GM19240 (cell line): ENCODE data around the gene PTPRG.

Experiments
- DNase-seq: peaks from one replicate; pipeline ENCODE4 v3.0.0; 2011; ENCODE audit warnings: low spot score; ENCODE audit not compliant: insufficient read length

The PTPRG gene

DNA sequence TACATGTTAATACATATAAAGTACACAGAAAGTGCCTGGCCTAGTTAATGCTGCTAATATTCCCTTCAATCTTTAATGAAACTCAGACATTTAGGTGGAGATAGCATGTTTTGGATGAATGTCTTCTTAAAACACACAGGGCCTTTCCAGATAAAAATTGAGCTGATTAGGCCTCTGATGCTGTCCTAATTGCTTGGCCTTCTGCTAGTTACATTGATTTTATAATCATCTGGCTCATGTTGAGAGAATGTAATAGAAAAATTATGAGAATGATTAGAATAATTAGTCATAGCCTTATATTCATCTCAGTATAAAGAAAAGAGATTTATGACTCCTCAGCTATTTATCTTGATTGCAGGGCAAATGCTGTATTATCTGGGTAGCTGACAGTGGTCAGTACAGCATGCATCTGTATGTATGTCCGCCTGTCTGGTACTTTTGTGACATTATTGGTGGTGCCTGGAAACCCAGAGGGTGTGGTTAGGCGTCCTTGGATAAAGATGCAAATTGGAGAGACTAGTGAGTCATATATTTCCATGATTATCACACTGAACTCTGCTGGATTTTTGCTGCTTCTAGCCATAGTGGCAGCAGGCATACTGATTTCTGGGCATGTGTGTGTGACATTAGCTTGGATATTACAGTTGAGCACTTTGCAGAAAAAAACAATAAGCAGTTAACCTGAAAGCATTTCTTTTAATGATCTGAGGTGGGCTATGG, 691.2 kb downstream of the PTPRG start:
- DNase-seq: no peak

DNA sequence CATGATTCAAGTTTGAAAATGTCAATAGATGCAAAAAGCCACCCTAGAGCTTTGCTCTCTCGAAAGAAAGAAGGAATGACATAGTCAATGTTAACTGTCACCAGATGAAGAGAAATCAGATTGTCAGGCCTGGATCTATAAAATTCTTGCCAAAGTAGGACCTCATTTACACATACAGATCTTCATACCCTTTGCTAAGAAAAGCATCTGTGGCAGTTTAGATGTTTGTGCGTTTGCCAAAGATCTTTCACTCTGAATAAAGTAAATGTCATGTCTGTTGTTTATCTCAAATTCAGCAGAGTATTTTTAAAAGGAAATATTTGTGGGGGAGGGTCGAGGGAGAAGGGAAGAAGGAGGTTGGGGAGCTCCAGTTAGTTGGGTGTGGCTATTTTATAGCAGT, 692.6 kb downstream of the PTPRG start:
- DNase-seq: no peak

DNA sequence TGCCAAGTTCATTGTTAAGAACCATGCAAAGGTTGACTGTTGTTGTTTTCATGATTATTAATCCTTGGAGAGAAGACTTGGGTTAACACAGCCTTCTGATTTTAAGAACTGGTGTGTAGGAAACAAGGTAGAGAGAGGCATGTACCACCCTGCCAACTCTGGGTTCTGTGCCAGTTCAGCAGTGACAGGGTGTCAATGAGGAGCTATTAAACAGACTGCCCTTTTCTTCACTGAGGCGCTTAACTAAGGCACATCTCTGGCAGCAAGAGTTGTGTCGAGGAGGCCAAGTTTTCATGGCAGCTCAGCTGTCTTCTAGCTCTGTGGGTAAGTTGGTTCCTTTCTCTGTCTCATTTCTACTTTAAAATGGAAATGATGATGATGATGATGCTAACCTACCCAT, 694.4 kb downstream of the PTPRG start:
- no peak for DNase-seq

DNA sequence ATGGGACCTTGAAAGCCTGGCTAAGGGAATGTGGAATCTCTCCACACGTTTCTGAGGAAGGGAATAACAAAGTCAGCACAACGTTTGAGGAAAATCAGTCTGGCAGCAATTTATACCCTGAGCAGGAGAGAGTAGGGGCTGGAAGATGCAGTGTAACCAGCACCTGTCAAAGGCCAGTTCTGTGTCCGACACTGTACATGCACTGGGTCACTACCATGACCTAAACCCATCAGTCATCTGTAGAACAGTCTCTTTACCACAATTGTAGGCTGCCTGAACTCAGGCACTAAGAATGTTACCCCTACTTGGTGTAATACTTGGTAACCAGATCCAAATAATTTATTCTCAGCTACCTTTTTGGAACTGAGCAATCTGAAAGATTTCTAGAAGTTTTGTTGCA, 698.6 kb downstream of the PTPRG start:
- DNase-seq: no peak

DNA sequence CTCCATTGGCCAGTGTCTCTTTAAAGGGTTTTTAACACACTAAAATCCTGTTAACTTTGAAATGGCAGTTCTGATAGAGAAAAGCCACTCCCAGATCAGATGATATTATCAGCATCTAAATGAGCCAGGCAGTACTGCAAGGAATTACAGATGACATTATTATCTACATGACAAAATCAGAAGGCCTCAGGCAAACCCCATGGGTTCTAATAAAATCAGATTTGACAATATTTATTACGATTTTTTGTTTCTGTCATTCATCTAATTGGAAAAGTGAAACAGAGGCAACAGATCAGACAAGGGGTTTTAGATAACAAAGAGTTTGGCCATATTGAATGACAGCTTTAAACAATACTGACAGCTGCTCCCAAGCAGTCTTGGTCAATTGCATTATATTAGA, 699.3 kb downstream of the PTPRG start:
- DNase-seq: no peak

DNA sequence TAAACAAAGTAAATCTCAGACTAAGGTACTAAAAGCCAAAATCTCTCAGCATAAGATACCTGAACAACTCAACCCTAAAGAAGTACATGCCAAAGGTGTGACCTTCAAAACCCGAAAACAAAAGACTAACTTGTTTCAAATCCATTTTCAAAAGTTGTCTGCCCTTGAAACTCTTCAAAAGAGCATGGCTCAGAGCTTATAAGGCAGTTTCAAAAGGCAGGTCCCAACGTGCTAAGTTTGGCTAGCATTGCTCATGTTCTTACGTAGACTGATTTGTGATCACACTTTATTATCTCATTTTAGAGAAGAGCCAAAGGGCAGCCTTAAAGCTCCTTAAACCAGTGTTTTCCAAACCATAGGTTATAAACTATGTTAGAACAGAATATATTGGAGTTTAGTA, 699.8 kb downstream of the PTPRG start:
- no peak for DNase-seq

DNA sequence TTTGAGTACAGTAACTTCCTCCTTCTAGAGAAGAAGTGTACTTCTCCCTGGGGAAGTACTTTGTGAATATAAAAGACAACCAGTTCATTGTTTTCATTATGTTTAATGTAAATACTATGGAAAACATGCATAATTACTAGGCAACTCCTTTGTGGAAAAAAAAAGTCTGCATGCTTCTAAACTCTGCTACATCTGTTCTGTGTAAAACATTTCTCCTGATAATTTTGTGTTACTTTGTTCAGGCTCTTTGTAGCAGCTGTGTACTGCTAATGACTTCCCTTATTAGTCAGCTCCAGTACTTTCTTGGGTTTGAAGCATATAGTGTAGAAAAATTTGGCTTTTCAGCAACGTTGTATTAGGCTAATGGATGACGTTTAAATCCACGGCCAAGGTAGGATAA, 700.4 kb downstream of the PTPRG start:
- DNase-seq: no peak

DNA sequence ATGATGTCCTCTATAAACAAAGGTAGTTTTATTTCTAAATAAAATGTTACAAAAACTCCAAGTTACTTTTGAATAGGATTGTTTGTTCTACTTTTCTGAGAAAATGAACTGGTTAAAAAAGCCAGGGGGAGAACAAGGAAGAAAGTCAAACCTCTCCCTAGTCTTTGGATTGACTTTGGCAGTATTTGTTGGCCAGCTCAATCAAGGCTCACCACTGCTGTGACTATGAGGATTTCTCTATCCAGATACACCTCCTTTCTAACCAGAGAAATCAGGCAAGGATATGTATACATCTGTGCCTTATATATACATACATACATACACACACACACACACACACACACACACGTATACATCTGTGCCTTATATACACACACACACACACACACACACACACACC, 704.2 kb downstream of the PTPRG start:
- DNase-seq: no peak

DNA sequence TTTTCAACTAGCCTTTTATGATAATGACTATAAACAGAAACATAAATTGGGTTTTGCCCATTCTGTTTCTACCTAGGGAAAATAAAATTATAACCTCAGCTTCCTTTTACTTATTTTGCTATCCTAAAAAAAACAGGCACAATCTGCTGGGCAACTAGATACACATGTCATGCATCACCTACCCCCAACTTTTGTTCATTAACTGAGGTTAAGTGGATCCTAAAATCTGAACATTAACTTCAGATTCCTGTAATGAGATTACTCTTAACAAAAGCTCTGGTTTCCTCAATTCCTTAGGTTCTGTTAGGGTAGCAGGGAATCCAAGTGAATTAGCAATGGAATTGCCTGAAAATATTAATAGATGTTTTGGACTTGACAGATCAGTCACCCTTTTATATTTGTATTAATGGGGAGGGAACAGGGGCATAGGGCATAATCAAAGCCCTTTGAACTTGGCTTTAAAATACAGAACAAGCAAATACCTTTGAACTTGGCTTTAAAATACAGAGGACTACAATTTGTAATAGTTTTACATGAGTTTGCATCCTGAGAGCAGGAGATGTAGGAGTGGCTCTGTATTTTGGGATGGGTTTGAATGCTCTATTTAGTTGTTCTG, 705.4 kb downstream of the PTPRG start:
- no peak for DNase-seq

DNA sequence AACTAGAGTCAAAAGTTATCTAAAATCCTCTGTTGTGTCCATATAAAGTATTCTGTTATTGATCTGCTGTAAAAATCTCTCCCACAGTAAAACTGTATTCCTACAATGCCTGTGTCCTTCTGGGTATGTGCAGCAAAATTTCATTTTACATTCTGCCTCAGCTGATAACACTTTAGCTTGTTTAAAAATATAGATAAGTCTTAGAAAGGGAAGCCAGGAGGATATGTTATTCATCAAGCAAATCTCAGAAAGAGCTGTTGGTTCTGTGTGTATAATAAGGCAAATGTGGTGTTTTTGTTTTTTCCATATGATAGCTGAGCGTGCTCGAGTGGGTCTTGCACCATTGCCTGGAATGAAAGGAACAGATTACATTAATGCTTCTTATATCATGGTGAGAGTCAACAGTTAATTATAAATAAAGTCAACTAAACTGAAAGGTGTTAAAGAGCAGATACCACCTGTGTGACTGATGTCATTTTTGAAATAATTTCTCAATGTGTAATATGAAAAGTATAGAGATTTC, 715.3 kb downstream of the PTPRG start:
- no peak for DNase-seq

DNA sequence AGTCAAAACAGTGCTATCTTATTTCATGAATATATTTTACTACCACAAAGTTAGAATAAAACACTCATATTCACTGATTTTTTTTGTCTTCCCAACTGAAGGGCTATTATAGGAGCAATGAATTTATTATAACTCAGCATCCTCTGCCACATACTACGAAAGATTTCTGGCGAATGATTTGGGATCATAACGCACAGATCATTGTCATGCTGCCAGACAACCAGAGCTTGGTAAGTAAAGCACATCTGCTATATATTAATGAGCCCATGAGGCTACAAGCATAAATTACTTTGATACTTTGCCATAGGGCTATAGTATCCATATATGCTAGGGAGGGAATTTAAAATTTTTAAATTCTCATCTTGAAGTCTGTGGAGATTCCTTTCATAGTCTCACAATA, 716.1 kb downstream of the PTPRG start:
- DNase-seq: no peak

DNA sequence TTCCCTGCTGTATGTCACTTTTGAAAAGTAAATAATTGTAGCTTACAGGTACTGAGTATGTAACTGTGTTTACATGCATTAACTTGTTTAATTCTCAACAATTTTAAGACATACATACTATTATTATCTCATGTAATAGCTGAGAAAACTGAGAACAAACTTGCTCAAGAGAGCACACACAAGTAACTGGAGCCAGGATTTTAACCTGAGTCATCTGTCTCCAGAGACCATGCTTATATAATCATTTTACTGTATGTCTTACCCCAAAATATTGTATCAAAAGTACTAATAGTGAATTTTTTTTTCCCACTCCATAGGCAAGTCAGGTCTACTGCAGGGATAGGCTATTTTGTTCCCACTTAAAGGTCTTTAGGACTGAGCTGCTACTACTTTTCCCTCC, 716.6 kb downstream of the PTPRG start:
- no peak for DNase-seq

DNA sequence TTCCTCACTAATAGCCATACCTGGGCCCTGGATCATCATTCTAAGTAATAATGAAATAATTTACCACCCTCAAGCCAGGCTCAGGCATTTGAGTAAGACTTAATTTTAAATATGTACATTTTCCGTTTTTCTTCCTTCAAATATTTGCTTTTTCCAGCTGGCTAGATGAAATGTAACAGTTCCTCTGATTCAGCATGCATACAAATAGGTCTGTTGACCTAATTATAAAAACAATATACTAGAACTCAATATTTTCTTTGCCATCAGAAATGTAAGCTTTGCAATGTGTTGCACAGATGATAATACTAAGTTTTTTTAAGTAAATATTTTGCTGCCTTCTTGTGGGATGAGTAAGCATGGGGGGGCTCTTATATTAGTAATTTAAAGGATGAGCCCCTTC, 720.4 kb downstream of the PTPRG start:
- no peak for DNase-seq

DNA sequence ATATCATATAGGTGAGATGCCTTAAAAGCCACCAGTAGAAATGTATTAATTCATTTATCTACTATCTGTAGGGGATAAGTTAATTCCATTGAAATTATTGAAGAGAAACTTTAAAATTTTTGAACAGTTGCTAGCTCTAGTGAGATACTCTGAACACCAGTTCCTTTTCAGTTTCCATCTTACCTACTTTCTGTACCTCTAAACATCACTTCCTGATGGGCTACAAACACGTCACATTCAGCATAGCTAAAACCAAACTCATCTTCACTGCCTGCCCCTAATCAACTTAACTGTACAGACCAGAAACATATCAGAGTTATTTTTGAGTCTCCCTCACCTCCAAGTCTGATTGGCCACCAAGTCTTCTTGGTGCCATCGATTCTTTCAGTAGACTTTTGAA, 723.1 kb downstream of the PTPRG start:
- DNase-seq: no peak

DNA sequence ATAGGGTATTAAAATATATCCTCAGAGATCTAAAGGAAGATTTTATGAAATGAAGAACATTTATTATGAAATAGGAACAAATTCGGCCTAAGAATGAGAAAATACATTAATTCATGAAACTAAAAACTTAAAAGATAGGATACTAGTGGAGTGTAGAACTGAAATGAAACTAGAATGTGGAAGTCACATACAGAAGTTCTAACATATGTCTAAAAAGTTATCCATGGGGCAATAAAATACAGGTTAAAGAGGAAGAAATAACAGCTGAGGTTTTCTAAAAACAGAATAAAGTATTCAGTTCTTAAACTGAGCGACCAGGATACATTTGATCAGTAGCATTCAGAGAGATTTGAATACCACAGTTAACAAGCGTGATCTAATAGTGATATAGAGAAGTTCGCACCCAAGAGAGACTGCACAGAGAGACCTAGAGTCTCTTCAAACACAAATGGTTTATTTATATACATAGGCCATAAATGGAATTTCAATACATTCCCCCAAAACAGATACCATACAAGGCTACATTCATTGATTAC, 726.1 kb downstream of the PTPRG start:
- no peak for DNase-seq

DNA sequence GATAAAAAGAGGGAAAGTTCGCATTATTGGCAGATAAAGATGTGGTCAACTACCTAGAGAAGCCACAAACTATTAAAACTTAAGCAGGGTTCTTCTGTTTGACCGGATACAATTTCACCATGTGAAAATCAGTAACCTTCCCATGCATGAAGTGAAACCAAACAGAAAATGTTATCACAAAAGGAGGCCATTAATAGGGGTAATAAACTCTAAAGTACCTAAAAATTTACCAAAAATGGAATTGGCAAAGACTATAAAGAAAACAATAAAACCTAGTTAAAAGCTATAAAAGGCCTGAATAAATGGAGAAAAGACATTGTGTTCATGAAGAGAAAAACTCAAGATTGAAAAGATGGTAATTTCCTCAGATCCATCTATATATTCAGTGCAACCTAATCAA, 728.6 kb downstream of the PTPRG start:
- no peak for DNase-seq

DNA sequence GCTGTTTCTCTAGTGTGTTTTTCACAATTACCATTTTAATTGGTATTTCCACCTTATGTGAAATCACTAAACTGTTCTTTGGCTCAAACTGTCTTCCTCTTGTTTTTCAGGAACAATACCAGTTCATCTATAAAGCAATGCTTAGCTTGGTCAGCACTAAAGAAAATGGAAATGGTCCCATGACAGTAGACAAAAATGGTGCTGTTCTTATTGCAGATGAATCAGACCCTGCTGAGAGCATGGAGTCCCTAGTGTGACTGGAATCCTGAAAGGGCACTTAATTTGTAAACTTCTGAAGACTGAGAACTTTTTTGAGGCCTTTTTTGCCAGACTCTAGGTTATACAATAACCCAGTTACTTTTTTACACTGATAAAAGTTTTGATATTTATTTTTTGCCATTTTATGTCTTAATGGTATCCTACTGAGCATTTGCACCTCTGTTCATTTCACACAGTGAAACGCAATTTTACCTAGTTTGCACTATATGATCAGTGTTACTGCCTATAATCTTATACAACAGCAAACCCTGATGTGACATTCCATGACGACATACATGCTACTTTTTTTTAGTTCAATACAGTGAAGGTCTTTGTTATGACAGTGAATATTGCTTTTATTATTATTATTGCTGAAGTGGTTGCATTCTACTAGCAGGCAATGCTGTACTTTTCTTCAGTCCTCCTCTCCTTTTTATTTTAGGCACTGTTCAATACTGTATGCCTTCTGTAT, 731.8 kb downstream of the PTPRG start:
- no peak for DNase-seq

DNA sequence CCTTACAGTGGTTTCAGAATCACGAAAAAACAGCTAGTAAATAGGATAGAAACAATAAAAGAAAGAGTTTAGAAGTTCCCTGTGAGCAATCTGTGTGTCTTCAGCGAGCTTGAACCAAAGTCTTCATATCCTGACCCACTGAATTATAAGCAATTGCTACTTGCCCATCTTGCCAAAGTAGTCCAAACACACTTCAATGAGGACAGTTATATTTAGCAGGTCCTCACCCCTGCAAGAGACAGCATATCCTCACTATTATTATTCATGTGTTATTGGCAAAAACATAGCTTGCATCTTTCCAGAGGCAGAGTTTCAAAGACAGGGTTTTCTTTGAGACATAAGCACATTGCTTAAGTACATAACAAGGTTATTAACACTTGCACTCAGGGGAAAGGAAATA, 734.2 kb downstream of the PTPRG start:
- no peak for DNase-seq

DNA sequence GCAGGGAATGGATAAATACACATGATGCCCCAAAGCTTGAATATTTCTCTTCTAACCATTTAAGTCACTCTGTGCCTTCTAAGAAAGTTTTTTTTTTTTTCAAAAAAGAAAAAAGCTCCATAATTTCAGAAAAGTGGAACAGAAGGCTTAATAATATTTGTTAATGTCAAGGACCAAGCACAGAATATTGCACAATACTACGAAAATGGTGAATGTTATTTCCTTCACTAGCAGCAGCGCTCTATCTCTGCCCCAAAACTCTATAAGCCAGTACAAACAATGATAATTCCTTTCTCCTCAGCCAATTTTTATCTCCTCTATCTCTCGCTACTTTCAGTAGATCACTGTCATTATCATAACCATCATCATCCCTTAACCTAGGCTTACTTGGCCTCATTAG, 739.2 kb downstream of the PTPRG start:
- DNase-seq: no peak

DNA sequence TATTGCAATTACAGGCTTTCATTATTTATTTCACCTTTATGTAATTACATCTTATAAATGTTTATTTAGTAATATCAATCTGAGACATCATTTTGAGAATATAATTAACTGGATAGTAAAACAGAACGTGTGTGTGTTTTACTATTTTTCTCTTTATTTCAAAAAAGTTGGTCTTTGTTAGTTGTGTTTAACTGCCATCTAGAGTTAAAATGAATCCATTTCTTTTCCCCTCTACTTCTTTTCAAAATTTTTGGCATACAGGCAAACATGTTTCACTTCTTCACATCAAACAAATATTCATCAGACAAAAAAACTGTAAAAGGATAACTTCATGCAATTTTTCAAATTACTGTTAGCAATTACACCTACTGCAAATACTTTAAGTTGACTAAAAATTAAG, 750.8 kb downstream of the PTPRG start:
- no peak for DNase-seq

DNA sequence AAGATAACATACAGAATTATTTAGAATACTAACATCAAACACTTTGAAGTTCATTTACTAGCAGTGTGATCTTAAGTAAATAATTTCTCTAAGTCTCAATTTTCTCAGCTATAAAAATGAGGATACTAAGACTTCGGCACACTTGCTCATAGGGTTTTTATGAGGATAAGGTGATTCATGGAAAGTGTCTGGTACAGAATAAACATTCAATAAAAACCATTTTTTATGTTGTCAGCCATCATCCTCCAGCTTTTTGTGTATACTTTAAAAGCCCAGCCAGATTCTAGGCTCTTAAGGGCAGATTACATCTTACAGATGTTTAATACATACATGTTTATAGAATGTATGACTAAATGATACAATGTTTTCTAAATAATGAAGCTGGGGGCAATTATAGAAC, 755.2 kb downstream of the PTPRG start:
- DNase-seq: no peak

DNA sequence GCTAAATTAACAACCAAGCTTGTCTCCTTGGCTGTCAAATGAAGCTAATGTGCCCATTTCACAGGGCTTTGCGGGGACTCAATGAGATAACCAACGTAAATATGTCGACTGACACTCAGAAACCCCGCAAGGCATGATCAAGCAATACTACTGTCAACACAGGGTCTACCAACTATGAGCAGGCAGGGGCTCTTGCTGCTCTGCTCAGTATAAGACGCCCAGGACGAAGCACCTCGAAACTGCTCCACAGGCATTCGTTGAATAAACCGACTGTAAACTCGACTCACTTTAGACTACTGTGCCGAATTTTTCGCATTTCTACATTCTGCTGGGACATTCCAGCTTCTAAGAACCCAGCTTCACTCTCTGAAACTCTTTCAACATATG, 757.0 kb downstream of the PTPRG start:
- no peak for DNase-seq
